ENCODE measurements around the gene LHX3.
A peak's percentile ranks its signal among the peaks of the same experiment; 100 is the strongest.

Gene LHX3

GRCh38 chr9:136222906-136223285 is 18.0 kb upstream of the LHX3 start:
- peaks cover 66% of the 10 kb centered on the region; the same call in 1 of the 2 replicates for H3K36me3 ChIP-seq (ENCODE audit: insufficient read depth, low read length)
- peaks cover 35% of the 10 kb centered on the region for H3K4me1 ChIP-seq (ENCODE audit: insufficient read depth, low read length, poor library complexity, severe bottlenecking)
- no peak overlapping the region for H3K9ac ChIP-seq (ENCODE audit: low read depth, low read length, poor library complexity, severe bottlenecking)
- no peak overlapping the region for H3K4me2 ChIP-seq (ENCODE audit: low read depth, low read length, poor library complexity, severe bottlenecking)
- TF ChIP-seq CTCF (conservative IDR thresholded peaks at IDR 0.05; ENCODE audit: low read length) = no peak
- H3K4me3 ChIP-seq (ENCODE audit: low read length, poor library complexity, severe bottlenecking) = no peak overlapping the region
- H3K9me2 ChIP-seq (replicated peaks; ENCODE audit: low read depth, low read length) = no peaks in the 10 kb centered on the region
- H2AFZ ChIP-seq (ENCODE audit: low read length) = no peak overlapping the region
- H3F3A ChIP-seq (ENCODE audit: low read depth) = no peaks in the 10 kb centered on the region
- H3K27me3 ChIP-seq (ENCODE audit: insufficient read depth, low read length, poor library complexity, severe bottlenecking) = no peaks in the 10 kb centered on the region
- peaks cover 18% of the 10 kb centered on the region for H4K20me1 ChIP-seq (ENCODE audit: insufficient read depth, low read length, poor library complexity, severe bottlenecking)
- H3K79me2 ChIP-seq (ENCODE audit: insufficient read depth, low read length) = peaks cover 75% of the 10 kb centered on the region; the same call in 1 of the 2 replicates
- no peaks in the 10 kb centered on the region for H3K9me3 ChIP-seq (ENCODE audit: insufficient read depth, low read depth, low read length)

- Histone ChIP-seq H3K27me3 (ENCODE audit: insufficient read depth, low read length, poor library complexity, severe bottlenecking) (no peaks in the 10 kb centered on the region), H3F3A (ENCODE audit: low read depth) (no peaks in the 10 kb centered on the region), H4K20me1 (ENCODE audit: insufficient read depth, low read length, poor library complexity, severe bottlenecking) (peaks cover 18% of the 10 kb centered on the region), H3K4me2 (ENCODE audit: low read depth, low read length, poor library complexity, severe bottlenecking) (no peak overlapping the region), H3K9ac (ENCODE audit: low read depth, low read length, poor library complexity, severe bottlenecking) (no peak overlapping the region), H3K9me2 (replicated peaks; ENCODE audit: low read depth, low read length) (no peaks in the 10 kb centered on the region), H3K4me3 (ENCODE audit: low read length, poor library complexity, severe bottlenecking) (no peak overlapping the region), H3K36me3 (ENCODE audit: insufficient read depth, low read length) (peaks cover 72% of the 10 kb centered on the region; the same call in 1 of the 2 replicates), H3K9me3 (ENCODE audit: insufficient read depth, low read depth, low read length) (no peaks in the 10 kb centered on the region), H3K79me2 (ENCODE audit: insufficient read depth, low read length) (peaks cover 70% of the 10 kb centered on the region; the same call in 1 of the 2 replicates), H3K4me1 (ENCODE audit: insufficient read depth, low read length, poor library complexity, severe bottlenecking) (peaks cover 32% of the 10 kb centered on the region), H2AFZ (ENCODE audit: low read length) (no peak overlapping the region)
- no peak for TF ChIP-seq EZH2phosphoT487 (IDR thresholded peaks at IDR 0.05; ENCODE audit: borderline replicate concordance)
- no peak for TF ChIP-seq CTCF (conservative IDR thresholded peaks at IDR 0.05; ENCODE audit: low read length)
Observed at GRCh38 chr9:136222166-136222905, 17.4 kb upstream of the LHX3 start.

GRCh38 chr9:136220017-136220729 is 15.2 kb upstream of the LHX3 start:
- Histone ChIP-seq H2AFZ (ENCODE audit: low read length) (no peak overlapping the region), H3K79me2 (ENCODE audit: insufficient read depth, low read length) (peaks cover 48% of the 10 kb centered on the region; the same call in 1 of the 2 replicates), H3K9me3 (ENCODE audit: insufficient read depth, low read depth, low read length) (no peaks in the 10 kb centered on the region), H3K4me3 (ENCODE audit: low read length, poor library complexity, severe bottlenecking) (peak overlapping the region; percentile 17), H4K20me1 (ENCODE audit: insufficient read depth, low read length, poor library complexity, severe bottlenecking) (peaks cover 8% of the 10 kb centered on the region), H3K9ac (ENCODE audit: low read depth, low read length, poor library complexity, severe bottlenecking) (peak overlapping the region; percentile 47), H3K27me3 (ENCODE audit: insufficient read depth, low read length, poor library complexity, severe bottlenecking) (no peaks in the 10 kb centered on the region), H3K36me3 (ENCODE audit: insufficient read depth, low read length) (peaks cover 84% of the 10 kb centered on the region; the same call in 1 of the 2 replicates), H3F3A (ENCODE audit: low read depth) (no peaks in the 10 kb centered on the region), H3K4me2 (ENCODE audit: low read depth, low read length, poor library complexity, severe bottlenecking) (peak overlapping the region; percentile 63), H3K4me1 (ENCODE audit: insufficient read depth, low read length, poor library complexity, severe bottlenecking) (peaks cover 21% of the 10 kb centered on the region), H3K9me2 (replicated peaks; ENCODE audit: low read depth, low read length) (no peaks in the 10 kb centered on the region)
- no peak; the same call in 1 of the 2 replicates for TF ChIP-seq CTCF (conservative IDR thresholded peaks at IDR 0.05; ENCODE audit: low read length)
- no peak for TF ChIP-seq EZH2phosphoT487 (IDR thresholded peaks at IDR 0.05; ENCODE audit: borderline replicate concordance)
